Nucleus accumbens (tissue), 56 donors: ENCODE results near the gene PRICKLE1.

ENCODE experiments used
- DNase-seq, 56 donors: peaks; one replicate each; lab custom pipeline; 2025; lab: John Stamatoyannopoulos, UW

PRICKLE1 gene

GRCh38 chr12:42410340-42410739 is 179.2 kb downstream of the PRICKLE1 start:
- no peak for DNase-seq

DNA sequence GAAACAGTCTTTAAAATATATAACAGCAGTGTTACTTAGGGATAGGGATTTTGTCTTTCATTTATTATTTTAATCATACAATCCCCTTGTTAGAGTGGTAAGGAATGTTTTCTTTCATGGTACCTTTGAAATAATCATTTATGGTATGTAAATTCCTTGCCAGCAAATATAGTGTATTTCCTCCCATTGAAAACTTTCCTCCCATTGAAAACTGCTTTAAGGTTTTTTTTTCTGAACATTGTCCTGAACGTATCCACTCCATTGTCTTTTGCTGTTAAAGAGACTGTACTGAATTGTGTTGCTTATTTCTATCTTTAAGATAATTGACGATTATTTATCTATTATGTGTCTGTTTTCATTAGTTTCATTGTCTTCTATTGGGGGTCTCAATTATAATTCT is 180.1 kb downstream of the PRICKLE1 start:
- no peak for DNase-seq

DNA sequence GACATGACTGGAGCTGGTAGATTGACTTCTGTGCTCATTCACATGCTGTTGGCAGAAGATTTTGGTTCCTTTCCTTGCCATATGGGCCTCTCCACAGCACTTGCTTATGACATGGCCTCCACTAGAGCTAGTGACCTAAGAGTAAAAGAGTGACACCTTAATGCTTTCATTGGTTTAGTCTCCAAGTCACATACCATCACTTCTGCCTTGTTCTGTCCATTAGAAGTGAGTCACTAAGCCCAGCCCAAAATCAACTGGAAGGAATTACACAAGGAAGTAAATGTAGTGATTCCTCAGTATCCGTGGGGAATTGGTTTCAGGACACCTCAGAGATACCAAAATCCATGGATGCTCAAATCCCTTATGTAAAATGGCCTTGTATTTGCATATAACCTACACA is 182.2 kb downstream of the PRICKLE1 start:
- no peak for DNase-seq
